GM20000 (cell line): ENCODE measurements around the gene METTL4.

ENCODE experiments used
- DNase-seq: peaks from one replicate; pipeline ENCODE4 v3.0.0; 2012; ENCODE audit warnings: low spot score
- CTCF ChIP-seq: IDR thresholded peaks from 2 replicates; pipeline ENCODE4 v1.5.1; 2012; ENCODE audit warnings: mild to moderate bottlenecking, control low read depth; ENCODE audit errors: extremely low read depth, missing control alignments

METTL4 gene

DNA sequence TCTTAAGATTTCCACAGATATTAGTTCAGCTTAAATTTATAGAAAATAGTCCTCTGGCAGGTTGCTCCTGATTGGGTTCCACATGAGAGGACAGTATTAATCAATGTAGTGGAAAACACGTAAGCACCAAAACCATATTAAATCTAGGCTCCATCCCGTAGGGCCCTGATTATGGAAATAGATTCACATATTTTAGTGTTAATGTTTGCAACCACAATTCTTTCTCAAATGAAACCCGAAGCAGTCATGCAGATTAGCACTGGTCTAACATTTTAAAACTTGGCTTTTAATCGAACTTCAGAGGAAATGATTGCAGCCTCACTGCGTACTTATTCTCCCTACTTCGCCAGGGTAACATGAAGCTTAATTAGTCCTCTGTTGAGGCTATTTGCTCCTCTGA lies 60.9 kb downstream of the METTL4 start:
- DNase-seq: no peak
- no peak for TF ChIP-seq CTCF

GRCh38 chr18:2508678-2509077 lies 62.6 kb downstream of the METTL4 start:
- TF ChIP-seq CTCF: no peak

GRCh38 chr18:2508155-2508554 lies 63.1 kb downstream of the METTL4 start:
- no peak for TF ChIP-seq CTCF
- no peak for DNase-seq

More at GRCh38 chr18:2508678-2509077, 62.6 kb downstream of the METTL4 start:
- DNase-seq: no peak

DNA sequence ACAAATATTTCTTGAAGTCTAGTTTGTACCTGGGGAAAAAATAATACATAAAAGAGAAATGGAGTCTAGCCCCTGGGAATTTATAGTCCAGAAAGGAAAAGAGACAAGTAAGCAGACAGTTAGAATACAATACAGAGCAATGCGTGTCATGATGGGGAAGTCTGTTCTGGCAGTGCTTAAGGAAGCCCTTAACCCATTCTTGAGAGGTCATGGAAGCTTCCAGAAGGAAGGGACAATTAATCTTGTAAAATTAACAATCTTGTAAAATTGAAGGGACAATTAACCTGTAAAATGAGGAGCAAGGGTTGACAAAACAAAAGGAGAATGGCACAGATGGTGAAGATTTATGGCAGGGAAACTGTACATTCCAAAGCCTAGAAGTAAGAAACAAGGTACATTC lies 66.7 kb downstream of the METTL4 start:
- TF ChIP-seq CTCF: no peak
- no peak for DNase-seq

DNA sequence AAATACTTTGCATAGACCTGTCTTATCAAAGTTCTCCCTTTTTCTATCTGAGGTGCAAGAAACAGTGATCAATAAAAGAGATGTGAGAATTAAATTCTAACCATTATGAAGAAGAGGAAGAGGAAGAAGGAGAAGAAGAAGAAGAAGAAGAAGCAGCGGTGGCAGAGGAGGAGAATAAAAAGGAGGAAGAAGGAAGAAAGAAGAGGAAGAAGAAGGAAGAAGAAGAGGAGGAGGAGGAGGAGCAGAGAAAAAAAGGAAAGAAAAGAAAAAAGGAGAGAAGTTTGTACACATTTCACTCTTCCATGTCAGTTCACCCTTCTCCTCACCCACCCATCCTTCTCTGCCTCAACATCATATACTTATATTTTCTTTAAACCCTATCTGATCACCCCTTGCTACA lies 68.4 kb downstream of the METTL4 start:
- DNase-seq: no peak
- no peak for TF ChIP-seq CTCF

GRCh38 chr18:2502394-2502793 lies 68.9 kb downstream of the METTL4 start:
- no peak for DNase-seq
- TF ChIP-seq CTCF: no peak

DNA sequence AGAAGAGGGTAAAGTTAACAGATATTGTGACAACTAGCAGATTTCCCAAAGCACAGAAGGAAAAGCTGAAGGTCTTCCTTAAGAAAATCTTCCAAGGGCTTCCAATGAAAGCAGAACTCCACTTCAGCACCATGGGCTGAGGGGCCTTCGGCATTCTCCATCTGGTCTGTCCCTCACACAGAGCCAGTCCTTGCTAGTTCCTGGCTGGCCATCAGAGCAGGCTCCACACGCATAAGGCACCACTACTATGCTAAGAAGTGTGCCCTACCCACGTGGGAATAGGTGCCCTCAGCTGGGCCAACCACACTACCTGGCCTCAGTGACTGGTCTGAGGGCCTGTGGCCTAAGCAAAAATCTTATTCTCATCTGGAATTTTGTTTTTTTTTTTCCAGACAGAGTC lies 73.5 kb downstream of the METTL4 start:
- TF ChIP-seq CTCF: no peak

More for the DNA sequence above, 73.5 kb downstream of the METTL4 start:
- DNase-seq: no peak
